ENCODE data around the gene ENTHD1.

ENTHD1 gene

GRCh38 chr22:39713799-39714290, 179.7 kb downstream of the ENTHD1 start:
- DNase-seq (ENCODE audit: low read depth), result no peak

GRCh38 chr22:39712751-39713525, 180.6 kb downstream of the ENTHD1 start:
- DNase-seq (ENCODE audit: low read depth), result no peak

GRCh38 chr22:39712081-39712480, 181.5 kb downstream of the ENTHD1 start:
- DNase-seq (ENCODE audit: low read depth), result no peak

- DNase-seq (ENCODE audit: low read depth), result no peak
Observed at GRCh38 chr22:39710380-39711150, 183.0 kb downstream of the ENTHD1 start.

GRCh38 chr22:39707816-39708215, 185.7 kb downstream of the ENTHD1 start:
- DNase-seq (ENCODE audit: low read depth), result no peak

- no peak for DNase-seq (ENCODE audit: low read depth)
Observed at GRCh38 chr22:39707351-39707750, 186.2 kb downstream of the ENTHD1 start.

- no peak for DNase-seq (ENCODE audit: low read depth)
Observed at GRCh38 chr22:39706376-39707140, 187.0 kb downstream of the ENTHD1 start.

- DNase-seq (ENCODE audit: low read depth), result no peak
Observed at GRCh38 chr22:39705386-39705785, 188.2 kb downstream of the ENTHD1 start.

- no peak for DNase-seq (ENCODE audit: low read depth)
Observed at GRCh38 chr22:39703928-39704639, 189.5 kb downstream of the ENTHD1 start.

GRCh38 chr22:39703091-39703490, 190.5 kb downstream of the ENTHD1 start:
- no peak for DNase-seq (ENCODE audit: low read depth)

- DNase-seq (ENCODE audit: low read depth), result no peak
Observed at GRCh38 chr22:39700565-39700964, 193.0 kb downstream of the ENTHD1 start.

GRCh38 chr22:39699631-39700360, 193.8 kb downstream of the ENTHD1 start:
- no peak for DNase-seq (ENCODE audit: low read depth)

- no peak for DNase-seq (ENCODE audit: low read depth)
Observed at GRCh38 chr22:39697790-39698430, 195.7 kb downstream of the ENTHD1 start.

- no peak for DNase-seq (ENCODE audit: low read depth)
Observed at GRCh38 chr22:39693943-39694500, 199.5 kb downstream of the ENTHD1 start.
